ENCODE results near the gene PRPF40B.
A peak's percentile ranks its signal among the peaks of the same experiment; 100 is the strongest.

The PRPF40B gene

DNA sequence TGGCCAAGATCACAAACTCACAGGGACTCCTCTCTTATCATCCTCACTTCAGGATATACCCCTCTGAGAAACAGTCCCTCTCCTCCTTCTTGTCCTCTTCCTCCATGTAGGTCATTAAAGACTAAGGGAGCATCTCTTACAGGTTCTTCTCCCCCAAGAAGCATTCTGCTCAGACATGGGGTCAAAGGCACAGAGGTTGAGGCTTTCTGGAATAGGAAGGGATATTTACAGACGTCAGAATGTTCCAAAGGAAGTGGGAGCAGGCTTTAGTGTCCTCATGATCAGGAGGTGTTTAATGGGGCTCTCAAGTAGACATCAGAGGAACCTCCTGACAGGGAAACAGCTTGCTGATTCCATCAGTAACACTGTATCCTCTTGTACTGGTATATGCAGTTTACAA lies 36.4 kb downstream of the PRPF40B start:
- no peak overlapping the region for H3K4me3 ChIP-seq (replicated peaks in 1 of 2; ENCODE audit: low read depth in 2 of 2, low read length in 2 of 2)
- no peak for DNase-seq (ENCODE audit: low read depth in 2 of 2)
- TF ChIP-seq, protein P1, sequence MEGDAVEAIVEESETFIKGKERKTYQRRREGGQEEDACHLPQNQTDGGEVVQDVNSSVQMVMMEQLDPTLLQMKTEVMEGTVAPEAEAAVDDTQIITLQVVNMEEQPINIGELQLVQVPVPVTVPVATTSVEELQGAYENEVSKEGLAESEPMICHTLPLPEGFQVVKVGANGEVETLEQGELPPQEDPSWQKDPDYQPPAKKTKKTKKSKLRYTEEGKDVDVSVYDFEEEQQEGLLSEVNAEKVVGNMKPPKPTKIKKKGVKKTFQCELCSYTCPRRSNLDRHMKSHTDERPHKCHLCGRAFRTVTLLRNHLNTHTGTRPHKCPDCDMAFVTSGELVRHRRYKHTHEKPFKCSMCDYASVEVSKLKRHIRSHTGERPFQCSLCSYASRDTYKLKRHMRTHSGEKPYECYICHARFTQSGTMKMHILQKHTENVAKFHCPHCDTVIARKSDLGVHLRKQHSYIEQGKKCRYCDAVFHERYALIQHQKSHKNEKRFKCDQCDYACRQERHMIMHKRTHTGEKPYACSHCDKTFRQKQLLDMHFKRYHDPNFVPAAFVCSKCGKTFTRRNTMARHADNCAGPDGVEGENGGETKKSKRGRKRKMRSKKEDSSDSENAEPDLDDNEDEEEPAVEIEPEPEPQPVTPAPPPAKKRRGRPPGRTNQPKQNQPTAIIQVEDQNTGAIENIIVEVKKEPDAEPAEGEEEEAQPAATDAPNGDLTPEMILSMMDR (IDR thresholded peaks at IDR 0.05; ENCODE audit: low read depth, low read length), result no peak

DNA sequence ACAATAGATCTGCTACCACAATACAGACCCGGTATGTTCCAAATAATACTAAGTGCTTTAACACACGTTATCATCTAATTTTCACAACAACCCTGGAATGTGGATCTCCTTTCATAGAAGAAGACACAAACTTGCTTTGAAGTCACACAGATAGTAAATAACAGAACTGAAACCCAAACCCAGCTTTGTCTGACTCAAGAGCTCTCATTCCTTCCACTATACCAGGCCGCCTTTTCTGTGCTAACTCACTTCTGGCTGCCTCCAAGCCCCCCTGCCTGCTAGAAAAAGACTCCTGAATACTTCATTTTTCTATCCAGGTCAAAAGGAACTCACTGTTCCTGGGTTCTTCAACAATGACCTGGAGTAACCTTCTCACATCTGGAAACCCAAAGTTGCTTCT lies 37.8 kb downstream of the PRPF40B start:
- TF ChIP-seq, protein P1 (IDR thresholded peaks at IDR 0.05; ENCODE audit: low read depth, low read length), result no peak
- no peak overlapping the region for H3K4me3 ChIP-seq (replicated peaks in 1 of 2; ENCODE audit: low read depth in 2 of 2, low read length in 2 of 2)
- no peak for DNase-seq (ENCODE audit: low read depth in 2 of 2)

DNA sequence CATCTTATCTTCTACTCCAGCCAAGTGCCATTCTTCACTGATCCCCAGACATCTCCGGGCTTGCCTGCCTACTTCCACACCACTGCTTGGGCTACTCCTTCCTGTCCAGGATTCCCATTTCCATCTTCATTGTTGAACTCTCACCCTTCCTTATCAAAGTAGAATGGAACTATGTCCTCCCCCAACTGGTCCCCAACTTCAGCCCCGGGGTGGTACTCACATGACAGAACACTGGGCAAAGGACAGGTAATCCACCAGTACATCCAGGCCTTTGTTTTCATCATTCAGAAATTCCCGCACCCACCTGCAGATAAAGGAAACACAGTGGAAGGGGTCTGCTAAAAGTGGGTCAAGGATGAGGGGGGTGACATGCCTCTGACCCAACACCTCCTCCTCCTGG lies 38.4 kb downstream of the PRPF40B start:
- H3K4me3 ChIP-seq (replicated peaks in 1 of 2; ENCODE audit: low read depth in 2 of 2, low read length in 2 of 2), result no peak overlapping the region
- DNase-seq (ENCODE audit: low read depth in 2 of 2), result no peak
- TF ChIP-seq, protein P1 (IDR thresholded peaks at IDR 0.05; ENCODE audit: low read depth, low read length), result no peak

DNA sequence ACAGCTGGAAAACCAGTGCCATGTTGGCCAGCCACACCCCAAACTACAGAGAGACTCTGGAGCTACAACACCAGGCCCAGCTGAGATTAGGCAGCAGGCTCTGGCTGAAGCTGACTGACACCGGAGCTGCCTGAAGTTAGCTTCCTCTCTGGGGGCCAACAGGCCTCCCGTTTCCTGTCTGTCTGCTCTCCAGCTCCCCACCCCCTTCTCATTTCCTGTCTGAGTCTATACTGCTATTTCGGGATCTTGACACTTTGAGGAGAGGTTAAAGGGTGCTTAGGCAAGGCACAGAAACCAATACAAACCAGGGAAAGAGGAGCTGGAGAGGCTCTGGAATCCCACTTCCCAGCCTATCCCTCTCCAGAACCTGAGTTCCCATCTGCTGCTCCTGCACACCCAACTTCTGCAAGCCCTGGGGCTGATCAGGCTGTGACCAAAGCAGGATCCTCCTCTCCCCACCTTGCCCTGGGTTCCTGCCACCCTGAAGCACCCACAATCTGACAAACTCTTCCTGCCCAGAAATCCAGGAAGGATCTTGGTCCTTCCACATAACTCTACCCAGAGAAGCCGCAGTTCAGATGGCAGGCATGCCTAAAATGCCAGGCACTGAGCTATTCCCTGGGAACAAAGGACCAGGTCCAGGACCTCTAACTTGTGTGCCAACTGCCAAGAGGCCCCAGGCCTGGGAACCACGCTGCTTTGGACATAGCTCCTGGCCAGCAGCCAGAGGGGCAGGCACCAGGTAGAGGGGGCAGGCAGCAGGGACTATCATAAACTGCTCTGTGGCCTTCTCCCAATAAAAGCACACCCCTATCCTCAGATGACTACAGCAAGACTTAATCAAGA lies 39.9 kb downstream of the PRPF40B start:
- no peak overlapping the region for H3K4me3 ChIP-seq (replicated peaks in 1 of 2; ENCODE audit: low read depth in 2 of 2, low read length in 2 of 2)
- DNase-seq (ENCODE audit: low read depth in 2 of 2), result peak; percentile 93 to 95
- TF ChIP-seq, protein P1 (IDR thresholded peaks at IDR 0.05; ENCODE audit: low read depth, low read length), result no peak

DNA sequence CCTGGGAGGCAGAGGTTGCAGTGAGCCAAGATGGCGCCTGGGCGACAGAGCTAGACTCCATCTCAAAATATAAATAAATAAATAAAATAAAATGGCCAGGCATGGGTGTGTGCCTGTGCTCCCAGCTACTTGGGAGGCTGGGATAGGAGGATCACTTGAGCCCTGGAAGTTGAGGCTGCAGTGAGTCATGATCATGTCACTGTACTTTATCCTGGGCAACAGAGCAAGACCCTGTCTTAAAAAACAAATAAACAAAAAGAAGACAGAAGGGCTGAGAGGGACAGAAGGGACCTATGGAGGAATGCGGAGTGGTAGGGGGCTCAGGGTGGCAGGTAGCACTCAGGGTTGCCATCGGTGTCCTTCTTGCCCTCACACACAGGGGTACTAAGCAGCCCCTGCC lies 40.8 kb downstream of the PRPF40B start:
- no peak for DNase-seq (ENCODE audit: low read depth in 2 of 2)
- no peak overlapping the region for H3K4me3 ChIP-seq (replicated peaks in 1 of 2; ENCODE audit: low read depth in 2 of 2, low read length in 2 of 2)
- TF ChIP-seq, protein P1 (IDR thresholded peaks at IDR 0.05; ENCODE audit: low read depth, low read length), result no peak

DNA sequence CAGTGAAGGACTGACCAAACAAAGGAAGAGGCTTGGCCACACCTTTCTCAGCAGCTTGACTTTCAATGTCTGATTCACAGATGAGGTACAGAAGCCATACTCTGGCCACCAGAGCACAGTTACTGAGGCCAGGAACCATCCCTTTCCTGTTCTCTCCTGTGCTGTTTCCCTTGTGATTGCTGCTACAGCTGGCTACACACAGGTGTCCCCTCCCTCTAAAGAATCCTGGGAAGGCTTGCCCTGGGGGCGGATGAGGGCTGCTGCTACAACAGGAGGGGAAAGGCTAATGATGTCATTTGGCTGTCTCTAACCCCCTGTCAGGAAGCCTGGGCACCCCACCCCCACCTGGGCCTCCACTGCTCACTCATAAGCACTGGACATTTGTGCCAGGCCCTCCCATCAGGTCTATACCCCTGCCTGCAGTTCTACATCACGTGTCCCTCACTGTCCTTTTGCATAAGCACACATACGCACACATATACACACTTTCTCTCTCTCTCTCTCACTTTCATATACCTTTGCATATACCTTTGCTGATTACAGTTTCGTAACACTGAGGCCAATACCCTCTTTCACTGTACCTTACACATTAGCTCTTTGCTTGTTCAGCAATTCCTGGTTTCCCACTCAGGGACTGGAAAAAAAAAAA lies 41.4 kb downstream of the PRPF40B start:
- H3K4me3 ChIP-seq (replicated peaks in 1 of 2; ENCODE audit: low read depth in 2 of 2, low read length in 2 of 2), result no peak overlapping the region
- DNase-seq (ENCODE audit: low read depth in 2 of 2), result peak; percentile 28 to 42
- TF ChIP-seq, protein P1 (IDR thresholded peaks at IDR 0.05; ENCODE audit: low read depth, low read length), result no peak

Data from cardiac fibroblast (primary cell).